H1 (cell line): Measurements from ENCODE around the gene CASK. TPM values are rescaled to one million over a fixed set of nuclear protein-coding genes. Genes with fewer than 3 reads are reported as not detected.

ENCODE experiments used
- CTCF ChIA-PET: fragments of 300-600 bp; sonication (Branson Sonifier 250); formaldehyde crosslinking; loops from one replicate; lab custom pipeline; 2021; ENCODE audit not compliant: partially characterized antibody; lab: Charles Lee
- POLR2A ChIA-PET: fragments of 300-600 bp; sonication (Branson Sonifier 250); formaldehyde crosslinking; loops from one replicate; lab custom pipeline; 2021; ENCODE audit warnings: inconsistent platforms; ENCODE audit not compliant: partially characterized antibody; lab: Charles Lee
- DNase-seq, 2 experiments: peaks; one replicate each; pipeline versions ENCODE4 v3.0.0 to v3.0.0-alpha.2; 2010 to 2022; ENCODE audit warnings: low spot score in 2 of 2, low read depth in 1 of 2, mixed read lengths in 1 of 2
- FAIRE-seq: peaks from 2 replicates; lab custom pipeline; 2011; peaks lifted over from hg19 to GRCh38; lab: Jason Lieb, UNC
- H2AFZ ChIP-seq: 2 replicates; pipeline ENCODE4 v1.8.1; 2012; ENCODE audit warnings: low read length, inconsistent platforms
- H2AK5ac ChIP-seq: 2 replicates; pipeline ENCODE4 v1.6.1; 2013; ENCODE audit warnings: low read depth, low read length
- H2BK120ac ChIP-seq: replicated peaks from 2 replicates; pipeline ENCODE3; 2013; ENCODE audit warnings: low read depth, low read length, inconsistent platforms
- H2BK12ac ChIP-seq: 2 replicates; pipeline ENCODE4 v1.6.1; 2013; ENCODE audit warnings: low read depth, low read length
- H2BK15ac ChIP-seq: 2 replicates; pipeline ENCODE4 v1.6.1; 2013; ENCODE audit warnings: low read length
- H2BK20ac ChIP-seq: 2 replicates; pipeline ENCODE4 v1.6.1; 2013; ENCODE audit warnings: low read length
- H2BK5ac ChIP-seq: 2 replicates; pipeline ENCODE4 v1.6.1; 2013; ENCODE audit warnings: low read depth, low read length
- H3K14ac ChIP-seq: 2 replicates; pipeline ENCODE4 v1.6.1; 2013; ENCODE audit warnings: inconsistent platforms; ENCODE audit not compliant: insufficient read length
- H3K18ac ChIP-seq: 2 replicates; pipeline ENCODE4 v1.6.1; 2013; ENCODE audit warnings: low read length; ENCODE audit errors: extremely low read depth
- H3K23ac ChIP-seq: 2 replicates; pipeline ENCODE4 v1.6.1; 2013; ENCODE audit warnings: inconsistent platforms; ENCODE audit not compliant: insufficient read length
- H3K23me2 ChIP-seq: 2 replicates; pipeline ENCODE4 v1.6.1; 2013; ENCODE audit warnings: low read depth, low read length
- H3K27ac ChIP-seq: 2 replicates; pipeline ENCODE4 v1.6.1; 2011; ENCODE audit warnings: low read depth, low read length, inconsistent platforms
- H3K27me3 ChIP-seq, 4 experiments: replicated peaks in 1 of 4; 1 replicate in 1 of 4; 2 replicates in 3 of 4; pipeline versions ENCODE4 v1.6.1 to v1.8.1; 2011 to 2013; ENCODE audit warnings: low read length in 3 of 4, mild to moderate bottlenecking in 3 of 4, inconsistent platforms in 2 of 4, mixed read lengths in 2 of 4, moderate library complexity in 1 of 4; ENCODE audit not compliant: control insufficient read depth in 3 of 4, insufficient read depth in 3 of 4; ENCODE audit errors: extremely low read depth in 1 of 4
- H3K36me3 ChIP-seq, 4 experiments: 2 replicates each; pipeline versions ENCODE4 v1.6.1 to v1.8.1; 2011 to 2013; ENCODE audit warnings: mild to moderate bottlenecking in 4 of 4, low read length in 3 of 4, moderate library complexity in 2 of 4, control low read depth in 1 of 4, inconsistent platforms in 1 of 4; ENCODE audit not compliant: insufficient read depth in 4 of 4, control insufficient read depth in 2 of 4
- H3K4ac ChIP-seq: replicated peaks from 2 replicates; pipeline ENCODE3; 2013; ENCODE audit warnings: low read length, low read depth, mixed read lengths, inconsistent platforms; ENCODE audit not compliant: insufficient read length
- H3K4me1 ChIP-seq, 4 experiments: replicated peaks in 1 of 4; 1 replicate in 1 of 4; 2 replicates in 3 of 4; pipeline versions ENCODE4 v1.6.1 to v1.8.1; 2011 to 2013; ENCODE audit warnings: low read length in 3 of 4, inconsistent platforms in 2 of 4, mixed read lengths in 1 of 4; ENCODE audit not compliant: insufficient read depth in 4 of 4, control insufficient read depth in 3 of 4
- H3K4me2 ChIP-seq, 2 experiments: 2 replicates each; pipeline versions ENCODE4 v1.6.1 to v1.8.1; 2011 to 2013; ENCODE audit warnings: low read depth in 2 of 2, low read length in 2 of 2, control low read depth in 1 of 2, inconsistent platforms in 1 of 2, mild to moderate bottlenecking in 1 of 2; ENCODE audit not compliant: insufficient read depth in 1 of 2
- H3K4me3 ChIP-seq, 4 experiments: fragments of 200-600, 300-600 bp in 1 of 4; sonication (generic), shearing (Covaris generic), sonication (Bioruptor Twin) in 1 of 4; 2 replicates each; pipeline versions ENCODE4 v1.5.1 to v1.8.1; 2011 to 2016; ENCODE audit warnings: low read length in 4 of 4, low read depth in 3 of 4, control low read depth in 2 of 4, inconsistent platforms in 2 of 4, mild to moderate bottlenecking in 2 of 4, mixed read lengths in 1 of 4, moderate library complexity in 1 of 4; ENCODE audit not compliant: insufficient read depth in 2 of 4; ENCODE audit errors: extremely low read depth in 1 of 4
- H3K56ac ChIP-seq: replicated peaks from 2 replicates; pipeline ENCODE3; 2013; ENCODE audit warnings: low read depth, mild to moderate bottlenecking, mixed read lengths, low read length, inconsistent platforms; ENCODE audit not compliant: insufficient read length
- H3K79me1 ChIP-seq: 2 replicates; pipeline ENCODE4 v1.6.1; 2013; ENCODE audit warnings: low read depth, low read length, control low read depth
- H3K79me2 ChIP-seq, 2 experiments: 2 replicates each; pipeline versions ENCODE4 v1.6.1 to v1.8.1; 2012 to 2013; ENCODE audit warnings: low read length in 2 of 2, mild to moderate bottlenecking in 2 of 2, inconsistent platforms in 1 of 2; ENCODE audit not compliant: insufficient read depth in 2 of 2, control insufficient read depth in 1 of 2
- H3K9ac ChIP-seq, 4 experiments: replicated peaks in 1 of 4; 1 replicate in 1 of 4; 2 replicates in 3 of 4; pipeline versions ENCODE4 v1.6.1 to v1.8.1; 2011 to 2013; ENCODE audit warnings: low read depth in 3 of 4, low read length in 3 of 4, control low read depth in 2 of 4, mild to moderate bottlenecking in 2 of 4, moderate library complexity in 2 of 4, inconsistent platforms in 1 of 4; ENCODE audit errors: extremely low read depth in 1 of 4
- H3K9me3 ChIP-seq, 2 experiments: 2 replicates each; pipeline versions ENCODE4 v1.6.1 to v1.8.1; 2012 to 2013; ENCODE audit warnings: mild to moderate bottlenecking in 2 of 2, moderate library complexity in 2 of 2, control low read depth in 1 of 2, inconsistent platforms in 1 of 2, low read depth in 1 of 2, low read length in 1 of 2, mixed read lengths in 1 of 2; ENCODE audit not compliant: insufficient read depth in 2 of 2
- H4K20me1 ChIP-seq, 2 experiments: replicated peaks in 1 of 2; 2 replicates each; pipeline versions ENCODE3 to v1.8.1; 2011 to 2013; ENCODE audit warnings: inconsistent platforms in 2 of 2, low read length in 2 of 2, mild to moderate bottlenecking in 1 of 2; ENCODE audit not compliant: insufficient read depth in 2 of 2, control insufficient read depth in 1 of 2
- H4K5ac ChIP-seq: 2 replicates; pipeline ENCODE4 v1.6.1; 2013; ENCODE audit warnings: low read length, low read depth, mixed read lengths, inconsistent platforms; ENCODE audit not compliant: insufficient read length
- H4K8ac ChIP-seq: 2 replicates; pipeline ENCODE4 v1.8.0; 2013; ENCODE audit warnings: mild to moderate bottlenecking, moderate library complexity, low read length, inconsistent platforms; ENCODE audit not compliant: insufficient read depth; ENCODE audit errors: extremely low read depth
- H4K91ac ChIP-seq: replicated peaks from 2 replicates; pipeline ENCODE3; 2013; ENCODE audit warnings: low read length, mixed read lengths, inconsistent platforms; ENCODE audit not compliant: insufficient read length
- CREB1 ChIP-seq: IDR thresholded peaks from 2 replicates; pipeline ENCODE4 v1.6.1; 2012; ENCODE audit warnings: inconsistent platforms
- CTBP2 ChIP-seq: IDR thresholded peaks from 2 replicates; pipeline ENCODE4 v1.7.0; 2011; ENCODE audit warnings: borderline replicate concordance, mild to moderate bottlenecking, moderate library complexity, mixed read lengths, low read length; ENCODE audit not compliant: insufficient read depth, insufficient read length
- EP300 ChIP-seq, 2 experiments: IDR thresholded peaks; 1 replicate in 1 of 2; 2 replicates in 1 of 2; pipeline ENCODE4 v1.6.1; 2011 to 2012; ENCODE audit warnings: low read depth in 2 of 2, low read length in 2 of 2, mild to moderate bottlenecking in 2 of 2, borderline replicate concordance in 1 of 2, inconsistent platforms in 1 of 2, moderate library complexity in 1 of 2
- EZH2 ChIP-seq: fragments of 200-600 bp; sonication (generic); IDR thresholded peaks from 2 replicates; pipeline ENCODE4 v1.7.1; 2012; ENCODE audit warnings: low read depth, mild to moderate bottlenecking, moderate library complexity, low read length, inconsistent platforms; ENCODE audit not compliant: severe bottlenecking
- FOSL1 ChIP-seq: IDR thresholded peaks from 2 replicates; pipeline ENCODE4 v1.6.1; 2011; ENCODE audit warnings: mild to moderate bottlenecking, low read depth, low read length, moderate library complexity; ENCODE audit not compliant: insufficient read depth
- MAFK ChIP-seq: IDR thresholded peaks from 2 replicates; pipeline ENCODE4 v1.6.1; 2012; ENCODE audit warnings: low read depth, mild to moderate bottlenecking, improper control_type of control experiment, low read length
- PHF8 ChIP-seq: fragments of 200-600 bp; sonication (generic); conservative IDR thresholded peaks from 2 replicates; pipeline ENCODE4 v1.7.1; 2012; ENCODE audit warnings: low read depth, mild to moderate bottlenecking, inconsistent platforms, low read length, moderate library complexity
- WGBS, 2 experiments: shearing (Covaris generic) in 1 of 2; methylation state at CpG; one replicate each; pipeline versions ENCODE4 v1.1.6 to v1.1.7; 2013 to 2015; ENCODE audit warnings: low lambda C conversion rate in 2 of 2, mixed read lengths in 2 of 2, inconsistent platforms in 1 of 2, low coverage in 1 of 2, missing lambda C conversion rate in 1 of 2; ENCODE audit not compliant: insufficient replicate concordance in 2 of 2, insufficient coverage in 1 of 2, insufficient read length in 1 of 2; ENCODE audit errors: extremely low coverage in 1 of 2, missing lambda C conversion rate in 1 of 2; 5-methylcytosine and 5-hydroxymethylcytosine counted together
- polyA plus RNA-seq, 7 experiments: library from polyadenylated mRNA; depleted of rRNA in 3 of 7; stranded (reverse) in 5 of 7; unstranded in 2 of 7; fragments of >200 nt in 5 of 7; fragments of 200-250 nt in 2 of 7; gene quantifications; 1 replicate in 5 of 7; 2 replicates in 1 of 7; 4 replicates in 1 of 7; pipeline versions ENCODE4 v1.2.1 to v1.2.3, GENCODE V29; 2011 to 2013; ENCODE audit warnings: missing spikeins in 2 of 7, mixed read lengths in 2 of 7
- total RNA-seq: library from RNA; stranded (reverse); fragmentation: NEBNext Ultra II Directional; extraction: Animal tissue kit (Norgen Biotek cat#: 25700); gene quantifications from 2 replicates; pipeline ENCODE4 v1.2.1, GENCODE V29; 2021
- TF ChIP-seq, protein P1 (sequence below), 3 experiments: IDR thresholded peaks; 1 replicate in 2 of 3; 2 replicates in 1 of 3; pipeline versions ENCODE4 v1.5.1 to v1.6.1; 2011; ENCODE audit warnings: low read length in 3 of 3, mild to moderate bottlenecking in 3 of 3, inconsistent platforms in 2 of 3, low read depth in 1 of 3, moderate library complexity in 1 of 3; ENCODE audit not compliant: insufficient read depth in 1 of 3; ENCODE audit errors: control extremely low read depth in 1 of 3

CASK gene
- total and polyA plus RNA-seq, 2 of the 8 experiments (the other 6 are each of a cell fraction or from before 2014, with no cell fraction given), result 21.6 to 55.1 TPM

DNA sequence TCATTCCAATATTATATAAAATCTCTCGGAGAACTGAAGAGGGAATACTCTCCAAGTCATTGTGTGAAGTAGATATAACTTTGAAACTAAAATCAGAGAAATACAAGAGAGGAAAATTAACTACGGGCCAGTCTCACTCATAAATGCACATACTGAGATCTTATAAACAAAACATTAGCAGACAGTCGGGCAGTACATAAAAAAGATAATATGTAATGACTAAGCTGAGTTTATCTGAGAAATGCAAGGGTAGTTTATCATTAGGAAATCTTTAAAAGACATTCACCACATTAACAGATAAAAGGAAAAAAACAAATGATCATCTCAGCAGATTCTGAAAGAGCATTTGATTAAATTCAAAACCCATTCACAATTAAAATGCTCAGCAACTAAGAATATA is 359.5 kb downstream of the CASK start:
- Histone ChIP-seq H3K79me1 (no peaks in the 10 kb centered on the region), H3K79me2 (no peaks in the 10 kb centered on the region), H2BK120ac (no peak overlapping the region), H3K4me1 (no peaks in the 10 kb centered on the region), H3K23ac (no peak overlapping the region), H4K5ac (no peak overlapping the region), H4K20me1 (no peaks in the 10 kb centered on the region), H2BK12ac (no peak overlapping the region), H4K91ac (no peak overlapping the region), H3K18ac (no peak overlapping the region), H3K27ac (no peak overlapping the region), H3K9ac (no peak overlapping the region), H4K8ac (no peak overlapping the region), H2BK15ac (no peak overlapping the region), H2AK5ac (no peak overlapping the region), H3K23me2 (no peaks in the 10 kb centered on the region), H3K56ac (no peak overlapping the region), H3K27me3 (no peaks in the 10 kb centered on the region), H3K9me3 (no peaks in the 10 kb centered on the region), H2AFZ (no peak overlapping the region), H3K4me2 (no peak overlapping the region), H3K36me3 (peaks cover 0 to 4% (median 0%) of the 10 kb centered on the region in 4 experiments; a peak in 1 of 8 replicates), H3K14ac (no peak overlapping the region), H3K4me3 (no peak overlapping the region), H2BK20ac (no peak overlapping the region), H3K4ac (no peak overlapping the region), H2BK5ac (no peak overlapping the region)
- TF ChIP-seq MAFK (no peak), EZH2 (no peak), CREB1 (no peak), FOSL1 (no peak), EP300 (IDR thresholded peaks at IDR 0.05; ENCODE audit: borderline replicate concordance in 1 of 2, low read depth in 2 of 2, low read length in 2 of 2) (no peak), CTBP2 (no peak), PHF8 (no peak)
- TF ChIP-seq, protein P1, sequence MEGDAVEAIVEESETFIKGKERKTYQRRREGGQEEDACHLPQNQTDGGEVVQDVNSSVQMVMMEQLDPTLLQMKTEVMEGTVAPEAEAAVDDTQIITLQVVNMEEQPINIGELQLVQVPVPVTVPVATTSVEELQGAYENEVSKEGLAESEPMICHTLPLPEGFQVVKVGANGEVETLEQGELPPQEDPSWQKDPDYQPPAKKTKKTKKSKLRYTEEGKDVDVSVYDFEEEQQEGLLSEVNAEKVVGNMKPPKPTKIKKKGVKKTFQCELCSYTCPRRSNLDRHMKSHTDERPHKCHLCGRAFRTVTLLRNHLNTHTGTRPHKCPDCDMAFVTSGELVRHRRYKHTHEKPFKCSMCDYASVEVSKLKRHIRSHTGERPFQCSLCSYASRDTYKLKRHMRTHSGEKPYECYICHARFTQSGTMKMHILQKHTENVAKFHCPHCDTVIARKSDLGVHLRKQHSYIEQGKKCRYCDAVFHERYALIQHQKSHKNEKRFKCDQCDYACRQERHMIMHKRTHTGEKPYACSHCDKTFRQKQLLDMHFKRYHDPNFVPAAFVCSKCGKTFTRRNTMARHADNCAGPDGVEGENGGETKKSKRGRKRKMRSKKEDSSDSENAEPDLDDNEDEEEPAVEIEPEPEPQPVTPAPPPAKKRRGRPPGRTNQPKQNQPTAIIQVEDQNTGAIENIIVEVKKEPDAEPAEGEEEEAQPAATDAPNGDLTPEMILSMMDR (IDR thresholded peaks at IDR 0.05; ENCODE audit: control extremely low read depth in 1 of 3, insufficient read depth in 1 of 3, low read depth in 1 of 3, low read length in 3 of 3), result no peak
- FAIRE-seq, result no peak
- POLR2A ChIA-PET, result no interaction called here
- DNase-seq, result no peak
- CTCF ChIA-PET, result no interaction called here
- WGBS, 2 experiments, result 100% methylated on average over 3 of the region's 3 CpGs; no CpG with 5 or more reads in 1 of the 2 experiments
